B cell (primary cell): Measurements from ENCODE around the gene AUTS2. TPM values are rescaled to one million over a fixed set of nuclear protein-coding genes. Genes with fewer than 3 reads are reported as not detected.

Experiments used
- ATAC-seq: fragments of 200-7000 bp; cut with Tn5 transposase; one replicate; pipeline ENCODE4 v1.10.0; 2021; ENCODE audit warnings: low read depth, mild to moderate bottlenecking, moderate number of reproducible peaks, moderate library complexity
- CTCF ChIA-PET: fragments of 350-600 bp; sonication (Branson Sonifier 250); formaldehyde crosslinking; loops from one replicate; lab custom pipeline; 2021; ENCODE audit warnings: antibody characterized with exemption, inconsistent platforms; lab: Charles Lee
- POLR2A ChIA-PET: fragments of 350-600 bp; sonication (Branson Sonifier 250); formaldehyde crosslinking; loops from one replicate; lab custom pipeline; 2021; ENCODE audit warnings: antibody characterized with exemption; lab: Charles Lee
- DNase-seq: peaks from one replicate; pipeline ENCODE4 v3.0.0; 2013
- H2AFZ ChIP-seq: 2 replicates; pipeline ENCODE4 v1.6.1; 2012; ENCODE audit warnings: mild to moderate bottlenecking, low read depth, low read length; ENCODE audit not compliant: insufficient read depth, poor library complexity, severe bottlenecking
- H3K27ac ChIP-seq, 2 donors: 1 replicate in 1 of 2; 2 replicates in 1 of 2; pipeline ENCODE4 v1.5.1; 2012 to 2013; ENCODE audit warnings: low read length in 2 of 2, mild to moderate bottlenecking in 2 of 2, moderate library complexity in 1 of 2
- H3K27me3 ChIP-seq, 4 experiments: fragments of 200-600 bp in 1 of 4; sonication (generic) in 1 of 4; replicated peaks in 1 of 4; 1 replicate in 2 of 4; 2 replicates in 2 of 4; pipeline versions ENCODE4 v1.6.1 to v1.7.0; 2013 to 2016; ENCODE audit warnings: low read length in 3 of 4, mild to moderate bottlenecking in 2 of 4, mixed read lengths in 1 of 4, moderate library complexity in 1 of 4; ENCODE audit not compliant: insufficient read depth in 4 of 4, control insufficient read depth in 3 of 4; ENCODE audit errors: control extremely low read depth in 1 of 4
- H3K36me3 ChIP-seq, 2 experiments: replicated peaks in 1 of 2; 1 replicate in 1 of 2; 2 replicates in 1 of 2; pipeline versions ENCODE4 v1.6.1 to v1.7.1; 2013; ENCODE audit warnings: low read length in 1 of 2; ENCODE audit not compliant: insufficient read depth in 2 of 2, control insufficient read depth in 1 of 2; ENCODE audit errors: control extremely low read depth in 1 of 2, extremely low read depth in 1 of 2
- H3K4me1 ChIP-seq, 2 donors: fragments of 200-600 bp in 1 of 2; sonication (generic) in 1 of 2; 1 replicate in 1 of 2; 2 replicates in 1 of 2; pipeline versions ENCODE4 v1.5.1 to v1.6.1; 2013 to 2017; ENCODE audit warnings: low read length in 2 of 2; ENCODE audit not compliant: control insufficient read depth in 2 of 2, insufficient read depth in 2 of 2
- H3K4me2 ChIP-seq: replicated peaks from 2 replicates; pipeline ENCODE3; 2012; ENCODE audit warnings: mild to moderate bottlenecking, low read depth, low read length; ENCODE audit not compliant: poor library complexity, severe bottlenecking
- H3K4me3 ChIP-seq, 5 experiments: fragments of 200-600 bp in 1 of 5; sonication (generic) in 1 of 5; 1 replicate in 3 of 5; 2 replicates in 2 of 5; pipeline versions ENCODE4 v1.5.1 to v1.7.0; 2011 to 2016; ENCODE audit warnings: low read length in 4 of 5, mild to moderate bottlenecking in 4 of 5, low read depth in 2 of 5, control low read depth in 1 of 5, moderate library complexity in 1 of 5; ENCODE audit not compliant: insufficient read depth in 1 of 5; ENCODE audit errors: control extremely low read depth in 1 of 5, extremely low read depth in 1 of 5
- H3K79me2 ChIP-seq: fragments of 200-600 bp; sonication (generic); one replicate; pipeline ENCODE4 v1.6.0; 2016; ENCODE audit warnings: low read length; ENCODE audit not compliant: control insufficient read depth, insufficient read depth
- H3K9ac ChIP-seq: fragments of 200-600 bp; sonication (generic); 2 replicates; pipeline ENCODE4 v1.6.1; 2017; ENCODE audit warnings: mild to moderate bottlenecking, low read length, moderate library complexity
- H3K9me3 ChIP-seq, 3 donors: one replicate each; pipeline versions ENCODE4 v1.6.1 to v1.7.1; 2013; ENCODE audit warnings: low read length in 2 of 3; ENCODE audit not compliant: control insufficient read depth in 2 of 3, insufficient read depth in 1 of 3; ENCODE audit errors: control extremely low read depth in 1 of 3
- H4K20me1 ChIP-seq: 2 replicates; pipeline ENCODE4 v1.6.0; 2012; ENCODE audit warnings: mild to moderate bottlenecking, low read length; ENCODE audit not compliant: insufficient read depth, control insufficient read depth, poor library complexity, severe bottlenecking
- H3K27ac Mint-ChIP-seq: one replicate; pipeline ENCODE4 v1.8.0; 2021; ENCODE audit warnings: mixed read lengths
- H3K27me3 Mint-ChIP-seq: one replicate; pipeline ENCODE4 v1.8.0; 2021; ENCODE audit warnings: mixed read lengths
- H3K4me1 Mint-ChIP-seq: one replicate; pipeline ENCODE4 v1.8.0; 2021; ENCODE audit warnings: mixed read lengths
- H3K4me3 Mint-ChIP-seq: one replicate; pipeline ENCODE4 v1.8.0; 2021; ENCODE audit warnings: mixed read lengths
- H3K9me3 Mint-ChIP-seq: one replicate; pipeline ENCODE4 v1.8.0; 2022; ENCODE audit warnings: mixed read lengths; ENCODE audit not compliant: insufficient read depth
- CTCF ChIP-seq: fragments of 200-600 bp; IDR thresholded peaks from one replicate; pipeline ENCODE4 v1.8.0; 2022; ENCODE audit warnings: antibody characterized with exemption, mild to moderate bottlenecking
- EZH2 ChIP-seq: IDR thresholded peaks from 2 replicates; pipeline ENCODE4 v1.6.1; 2012; ENCODE audit warnings: borderline replicate concordance, low read depth, mild to moderate bottlenecking, moderate library complexity, low read length; ENCODE audit not compliant: insufficient read depth, poor library complexity, severe bottlenecking
- WGBS: methylation state at CpG from one replicate; pipeline ENCODE4 v1.1.5; 2013; ENCODE audit warnings: missing lambda C conversion rate; ENCODE audit not compliant: insufficient coverage; 5-methylcytosine and 5-hydroxymethylcytosine counted together
- intact Hi-C: fragments of 100-400 bp; cut with micrococcal nuclease; formaldehyde crosslinking; loops from one replicate; pipeline ENCODE4 v1.10.0; 2022
- polyA plus RNA-seq: library from polyadenylated mRNA; depleted of rRNA; stranded (reverse); fragments of >200 nt; gene quantifications from 2 replicates; pipeline ENCODE4 v1.2.3, GENCODE V29; 2012
- total RNA-seq, 2 donors: library from RNA; stranded (reverse); fragments of 120-200 nt in 1 of 2; gene quantifications; 1 replicate in 1 of 2; 2 replicates in 1 of 2; pipeline versions ENCODE4 v1.2.3 to v1.2.4, GENCODE V29; 2013 to 2022

AUTS2 gene
- total and polyA plus RNA-seq, 2 donors (not counting 1 experiment from before 2014, with no cell fraction given): 22.3 to 35.0 TPM

GRCh38 chr7:70751895-70752294 is 1153.6 kb downstream of the AUTS2 start:
- ChIA-PET CTCF (no interaction called here), POLR2A (no interaction called here)
- Mint-ChIP-seq H3K27me3 (no peaks in the 10 kb centered on the region), H3K9me3 (no peaks in the 10 kb centered on the region), H3K4me3 (no peak overlapping the region), H3K4me1 (no peaks in the 10 kb centered on the region), H3K27ac (no peak overlapping the region)
- no peak overlapping the region for H2AFZ ChIP-seq
- no peaks in the 10 kb centered on the region for H4K20me1 ChIP-seq
- intact Hi-C loops: no loop called here
- no peak overlapping the region for H3K4me2 ChIP-seq
- H3K9ac ChIP-seq: no peak overlapping the region
- H3K9me3 ChIP-seq: no peaks in the 10 kb centered on the region
- H3K27me3 ChIP-seq: no peaks in the 10 kb centered on the region
- H3K4me3 ChIP-seq: no peak overlapping the region
- no peaks in the 10 kb centered on the region for H3K36me3 ChIP-seq
- no peak overlapping the region for H3K27ac ChIP-seq
- no peaks in the 10 kb centered on the region for H3K4me1 ChIP-seq
- peaks cover 2% of the 10 kb centered on the region for H3K79me2 ChIP-seq
- TF ChIP-seq EZH2 (no peak), CTCF (no peak)
- 75% methylated on average over 4 of the region's 5 CpGs for WGBS
- DNase-seq: no peak
- no peak for ATAC-seq

GRCh38 chr7:70752794-70753241 is 1154.5 kb downstream of the AUTS2 start:
- ATAC-seq: no peak
- no peak overlapping the region for H3K4me3 Mint-ChIP-seq
- Histone ChIP-seq H3K36me3 (no peaks in the 10 kb centered on the region), H3K4me2 (no peak overlapping the region), H3K4me3 (no peak overlapping the region), H3K9ac (no peak overlapping the region), H4K20me1 (no peaks in the 10 kb centered on the region), H3K79me2 (no peaks in the 10 kb centered on the region), H3K4me1 (no peaks in the 10 kb centered on the region), H3K27ac (no peak overlapping the region), H3K9me3 (no peaks in the 10 kb centered on the region), H2AFZ (no peak overlapping the region), H3K27me3 (no peaks in the 10 kb centered on the region)
- no peaks in the 10 kb centered on the region for H3K27me3 Mint-ChIP-seq
- POLR2A ChIA-PET: no interaction called here
- intact Hi-C loops: no loop called here
- no peaks in the 10 kb centered on the region for H3K9me3 Mint-ChIP-seq
- WGBS: no CpG with 5 or more reads among the region's 1 CpG
- CTCF ChIA-PET: no interaction called here
- no peaks in the 10 kb centered on the region for H3K4me1 Mint-ChIP-seq
- DNase-seq: no peak
- H3K27ac Mint-ChIP-seq: no peak overlapping the region
- TF ChIP-seq EZH2: no peak
- no peak for TF ChIP-seq CTCF
